GM10266 (cell line): ENCODE data around the gene CARNS1.

Experiments
- DNase-seq: peaks from one replicate; pipeline ENCODE4 v3.0.0; 2012; ENCODE audit errors: extremely low spot score
- TF ChIP-seq, protein P1 (sequence below): IDR thresholded peaks from 2 replicates; pipeline ENCODE4 v1.5.1; 2012; ENCODE audit warnings: mild to moderate bottlenecking, low read depth; ENCODE audit not compliant: control insufficient read depth, insufficient read depth; ENCODE audit errors: missing control alignments

CARNS1 gene

DNA sequence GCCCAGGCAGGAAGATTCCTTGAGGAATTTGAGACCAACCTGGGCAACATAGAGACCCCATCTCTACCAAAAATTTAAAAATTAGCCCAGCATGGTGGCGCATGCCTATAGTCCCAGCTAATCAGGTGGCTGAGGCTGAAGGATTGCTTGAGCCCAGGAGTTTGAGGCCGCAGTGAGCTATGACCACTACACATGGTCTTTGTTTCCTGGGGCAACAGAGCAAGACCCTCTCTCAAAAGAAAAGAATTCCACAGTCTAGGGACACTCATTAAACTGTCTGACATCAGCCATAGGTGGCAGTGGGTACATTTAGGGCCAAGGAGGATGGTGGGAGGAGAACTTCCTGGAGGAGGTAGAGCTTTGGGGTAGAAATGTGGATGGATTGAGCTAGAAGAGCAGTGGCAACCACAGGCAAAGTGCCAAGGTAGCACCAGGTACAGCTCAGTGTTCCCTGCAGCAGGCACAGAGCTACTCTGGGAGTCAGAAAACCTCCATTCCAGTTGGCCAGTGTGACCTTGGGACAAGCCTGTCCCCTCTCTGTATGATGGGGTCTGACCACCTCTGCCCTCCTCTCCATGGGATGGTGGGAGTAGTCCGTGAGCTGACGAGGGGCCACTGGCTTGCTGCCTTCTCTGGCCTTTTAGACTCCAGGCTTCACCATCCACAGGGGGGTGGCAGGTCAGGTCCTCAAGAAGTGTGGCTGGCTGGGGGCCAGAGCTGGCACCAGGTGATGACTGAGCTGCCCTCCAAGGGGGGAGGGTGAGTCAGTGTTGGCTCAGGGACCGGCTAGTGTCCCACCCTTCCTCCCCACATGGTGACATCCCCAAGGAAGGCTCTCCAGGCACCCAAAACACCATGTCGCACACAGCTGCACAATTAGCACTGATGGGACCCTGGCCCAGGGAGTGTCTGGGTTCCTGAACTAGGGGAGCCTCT, 38.3 kb upstream of the CARNS1 start:
- TF ChIP-seq, protein P1, sequence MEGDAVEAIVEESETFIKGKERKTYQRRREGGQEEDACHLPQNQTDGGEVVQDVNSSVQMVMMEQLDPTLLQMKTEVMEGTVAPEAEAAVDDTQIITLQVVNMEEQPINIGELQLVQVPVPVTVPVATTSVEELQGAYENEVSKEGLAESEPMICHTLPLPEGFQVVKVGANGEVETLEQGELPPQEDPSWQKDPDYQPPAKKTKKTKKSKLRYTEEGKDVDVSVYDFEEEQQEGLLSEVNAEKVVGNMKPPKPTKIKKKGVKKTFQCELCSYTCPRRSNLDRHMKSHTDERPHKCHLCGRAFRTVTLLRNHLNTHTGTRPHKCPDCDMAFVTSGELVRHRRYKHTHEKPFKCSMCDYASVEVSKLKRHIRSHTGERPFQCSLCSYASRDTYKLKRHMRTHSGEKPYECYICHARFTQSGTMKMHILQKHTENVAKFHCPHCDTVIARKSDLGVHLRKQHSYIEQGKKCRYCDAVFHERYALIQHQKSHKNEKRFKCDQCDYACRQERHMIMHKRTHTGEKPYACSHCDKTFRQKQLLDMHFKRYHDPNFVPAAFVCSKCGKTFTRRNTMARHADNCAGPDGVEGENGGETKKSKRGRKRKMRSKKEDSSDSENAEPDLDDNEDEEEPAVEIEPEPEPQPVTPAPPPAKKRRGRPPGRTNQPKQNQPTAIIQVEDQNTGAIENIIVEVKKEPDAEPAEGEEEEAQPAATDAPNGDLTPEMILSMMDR, result no peak
- no peak for DNase-seq

DNA sequence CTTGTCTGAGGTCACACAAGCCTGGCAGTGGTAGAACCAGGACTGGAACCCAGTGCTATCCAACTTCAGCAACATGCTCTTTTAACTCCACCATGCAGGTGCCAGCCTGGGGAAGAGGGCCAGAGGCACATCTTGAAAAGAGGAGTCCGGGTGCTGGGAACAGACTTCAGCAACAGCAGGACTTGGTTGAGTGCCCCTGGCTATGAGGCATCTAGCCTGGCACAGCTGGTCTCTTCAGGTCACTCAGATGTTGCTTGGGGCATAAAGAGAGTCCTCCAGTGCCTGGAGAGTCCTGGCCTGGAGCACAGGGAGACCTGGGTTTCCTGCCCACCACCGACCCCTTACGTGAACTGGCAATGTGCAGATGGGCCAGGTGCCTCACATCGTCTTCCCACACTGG, 36.9 kb upstream of the CARNS1 start:
- TF ChIP-seq, protein P1, result no peak
- DNase-seq, result no peak

DNA sequence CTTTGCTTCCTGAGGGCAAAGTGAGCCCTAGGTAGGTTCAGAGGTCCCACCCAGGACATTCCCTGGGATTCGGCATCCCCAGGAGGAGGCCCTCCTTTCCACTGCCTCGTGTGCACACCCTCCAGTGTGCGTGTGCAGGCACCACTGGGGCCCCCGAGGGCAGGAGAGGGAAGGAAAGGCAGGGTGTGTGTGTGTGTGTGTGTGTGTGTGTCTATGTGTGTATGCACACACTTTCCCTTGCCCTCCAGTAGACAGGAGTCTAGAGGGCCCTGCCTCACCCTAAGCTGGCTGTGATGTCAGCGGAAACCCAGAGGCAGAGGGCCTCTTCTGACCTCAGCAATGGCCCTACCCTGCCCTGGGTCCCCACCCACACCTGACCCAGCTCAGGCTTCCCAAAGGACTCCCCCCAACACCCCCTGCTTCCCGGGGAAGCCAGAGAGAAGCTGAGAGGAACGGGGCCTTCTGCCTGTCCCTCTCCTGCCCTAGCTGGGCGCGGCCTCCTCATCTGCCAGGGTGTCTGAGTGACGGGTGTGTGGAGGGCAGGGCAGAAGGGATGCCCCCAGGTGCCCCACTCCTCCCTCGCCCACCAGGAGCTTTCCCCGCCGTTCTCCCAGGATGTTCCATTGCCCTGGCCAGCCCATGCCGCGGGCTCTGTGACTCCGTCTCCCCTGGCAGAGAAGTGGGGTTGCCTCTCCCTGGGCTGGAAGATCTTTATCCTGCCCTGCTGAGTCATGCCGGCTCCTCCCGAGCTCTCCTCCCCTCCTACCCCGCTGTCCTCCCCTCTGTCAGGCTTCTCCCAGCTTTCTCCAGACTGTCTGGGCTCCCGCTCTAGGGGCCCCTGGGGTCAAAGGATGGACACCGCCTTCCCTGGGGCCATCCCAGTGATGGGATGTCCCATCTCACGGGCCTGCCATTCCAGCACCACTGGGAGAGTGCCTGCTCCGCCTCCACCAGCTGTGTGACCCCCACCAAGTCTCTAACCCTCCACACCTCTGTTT, 36.1 kb upstream of the CARNS1 start:
- TF ChIP-seq, protein P1, result no peak
- no peak for DNase-seq

DNA sequence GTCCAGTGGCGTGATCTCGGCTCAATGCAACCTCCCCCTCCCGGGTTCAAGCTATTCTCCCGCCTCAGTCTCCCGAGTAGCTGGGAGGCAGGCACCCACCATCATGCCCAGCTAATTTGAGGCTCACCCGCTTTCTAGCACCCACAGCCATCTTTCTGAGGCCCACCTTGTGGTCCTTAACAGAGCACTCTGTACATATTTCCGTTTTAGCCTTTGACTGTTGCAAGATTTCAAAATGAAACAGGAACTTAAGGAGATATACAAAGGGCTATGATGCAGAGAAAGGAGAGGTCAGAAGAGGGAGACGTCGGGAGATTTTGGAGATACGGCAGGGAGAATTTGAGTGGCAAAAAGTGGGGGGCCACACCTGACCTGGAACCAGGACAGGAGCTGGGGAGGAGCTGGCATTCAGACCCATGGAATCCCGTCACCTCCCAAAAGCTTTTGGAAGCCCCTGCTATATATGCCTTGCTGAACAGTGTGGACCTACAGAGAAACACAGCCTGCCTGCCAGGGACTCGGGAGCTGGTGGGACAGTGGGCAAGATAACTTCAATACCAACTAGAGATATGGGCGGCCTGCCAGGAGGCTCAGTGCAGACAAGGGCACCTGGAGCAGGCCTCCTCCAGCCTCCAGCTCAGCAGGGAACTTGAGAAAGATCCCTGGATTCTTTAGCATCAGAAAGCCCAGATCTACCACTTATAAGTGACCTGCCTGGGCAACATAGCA, 34.1 kb upstream of the CARNS1 start:
- no peak for DNase-seq

DNA sequence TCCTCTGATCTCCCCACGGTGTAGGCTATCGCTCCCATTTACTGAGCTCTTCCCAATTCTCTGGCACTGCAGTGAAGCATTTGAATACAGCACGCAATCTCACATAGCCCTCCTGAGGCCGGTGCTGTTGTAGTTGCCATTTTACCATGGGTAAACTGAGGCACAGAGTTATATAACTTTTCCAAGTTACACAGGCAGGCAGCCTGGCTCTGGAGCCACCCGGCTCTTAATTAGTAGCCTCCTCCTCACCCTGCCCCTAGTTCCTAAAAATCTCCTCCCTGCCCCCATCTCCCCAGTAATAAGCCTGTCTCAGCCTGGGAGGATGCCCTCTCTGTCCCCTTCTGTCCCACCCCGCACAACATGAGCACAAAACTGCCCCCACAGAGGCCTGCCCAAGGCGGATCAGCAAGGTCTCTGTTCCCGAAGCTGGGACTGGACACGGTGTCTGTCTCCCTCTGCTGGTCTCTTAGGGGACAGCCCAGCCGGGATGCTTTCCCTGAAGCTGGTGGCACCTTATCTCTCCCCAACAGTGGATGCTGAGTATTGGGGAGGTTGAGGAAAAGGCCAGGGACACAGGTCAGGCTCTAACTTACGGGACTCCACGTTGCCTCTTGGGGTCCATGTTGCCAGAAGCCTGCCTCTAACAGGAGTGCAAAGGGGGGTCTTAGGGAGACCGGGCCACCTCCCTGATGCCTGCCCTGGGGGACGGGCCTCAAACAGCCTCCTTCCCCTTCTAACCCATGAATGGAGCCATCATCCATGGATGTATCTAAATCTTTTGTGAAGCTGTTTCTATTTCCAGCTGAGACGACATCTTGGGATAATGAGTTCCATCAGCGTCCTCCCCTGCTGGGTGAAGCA, 33.0 kb upstream of the CARNS1 start:
- peak; percentile 82 for DNase-seq
- TF ChIP-seq, protein P1, result peak; percentile 93

More for the DNA sequence above, 34.1 kb upstream of the CARNS1 start:
- TF ChIP-seq, protein P1, result no peak

DNA sequence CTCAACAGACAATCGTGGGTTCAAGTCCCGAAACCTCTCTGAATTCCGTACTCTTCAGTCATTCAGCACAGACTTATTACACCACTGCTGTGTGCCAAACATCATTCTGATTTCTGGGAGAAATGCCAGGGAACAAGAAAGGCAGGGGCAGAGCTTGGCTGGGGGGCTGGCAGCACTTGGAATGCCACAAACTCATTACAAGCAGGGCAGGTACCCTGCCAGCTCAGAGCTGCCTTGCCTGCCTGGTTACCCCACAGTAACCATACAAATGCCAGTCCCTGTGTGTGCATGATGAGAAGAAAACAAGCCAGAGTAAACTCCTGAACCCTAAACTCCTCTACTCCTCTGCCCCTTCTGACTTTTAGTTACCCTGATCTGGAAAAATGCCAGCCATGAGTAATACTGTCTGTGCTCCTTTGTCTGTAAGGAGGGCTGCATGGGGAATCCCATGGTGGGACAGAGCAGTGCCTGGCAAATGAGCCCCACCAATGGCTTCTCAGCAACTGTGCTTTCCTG, 30.6 kb upstream of the CARNS1 start:
- TF ChIP-seq, protein P1, result no peak
- DNase-seq, result no peak
